Psoas muscle (tissue), 8 donors: ENCODE measurements around the gene HOXC10. TPM values are rescaled to one million over a fixed set of nuclear protein-coding genes. Genes with fewer than 3 reads are reported as not detected.
A peak's percentile ranks its signal among the peaks of the same experiment; 100 is the strongest.

Source experiments
- ATAC-seq, 4 donors: fragments of 200-7000 bp; cut with Tn5 transposase; one replicate each; pipeline ENCODE4 v1.9.1; 2020; ENCODE audit warnings: moderate library complexity in 3 of 4, mild to moderate bottlenecking in 2 of 4
- DNase-seq, 2 donors: peaks; one replicate each; pipeline ENCODE4 v3.0.0-alpha.2; 2020
- H3K27ac ChIP-seq: fragments of 200-600 bp; one replicate; pipeline ENCODE4 v1.8.0; 2022
- H3K27me3 ChIP-seq, 3 donors: fragments of 200-600 bp in 1 of 3; one replicate each; pipeline versions ENCODE4 v1.6.1 to v1.8.0; 2013 to 2022; ENCODE audit warnings: low read length in 2 of 3, mild to moderate bottlenecking in 2 of 3, moderate library complexity in 1 of 3; ENCODE audit not compliant: insufficient read depth in 3 of 3
- H3K36me3 ChIP-seq, 2 donors: fragments of 200-600 bp in 1 of 2; one replicate each; pipeline versions ENCODE4 v1.6.1 to v1.8.0; 2013 to 2022; ENCODE audit warnings: low read depth in 1 of 2, mild to moderate bottlenecking in 1 of 2, moderate library complexity in 1 of 2; ENCODE audit not compliant: insufficient read depth in 1 of 2
- H3K4me1 ChIP-seq: fragments of 200-600 bp; one replicate; pipeline ENCODE4 v1.8.0; 2022
- H3K4me3 ChIP-seq: fragments of 200-600 bp; one replicate; pipeline ENCODE4 v1.8.0; 2022; ENCODE audit warnings: mild to moderate bottlenecking
- H3K9me3 ChIP-seq: fragments of 200-600 bp; one replicate; pipeline ENCODE4 v1.8.0; 2022
- CTCF ChIP-seq: fragments of 200-600 bp; IDR thresholded peaks from one replicate; pipeline ENCODE4 v1.8.0; 2022; ENCODE audit warnings: antibody characterized with exemption
- WGBS, 3 donors: extraction: QIAGEN DNeasy Blood & Tissue Kit; methylation state at CpG; one replicate each; pipeline versions ENCODE4 v1.1.6 to v1.1.7; 2013; 5-methylcytosine and 5-hydroxymethylcytosine counted together
- intact Hi-C, 2 donors: fragments of 100-400 bp; cut with DNase I; formaldehyde crosslinking; loops; one replicate each; pipeline versions ENCODE4 v1.11.0 to v1.14.2; 2022
- polyA plus RNA-seq, 3 donors: library from polyadenylated mRNA; stranded (reverse); fragments of 200-250 nt; gene quantifications; one replicate each; pipeline ENCODE4 v1.2.3, GENCODE V29; 2013
- total RNA-seq, 4 donors: library from RNA; stranded (reverse); fragmentation: NEBNext Ultra II Directional in 2 of 4; extraction: Animal tissue kit (Norgen Biotek cat#: 25700) in 2 of 4; gene quantifications; one replicate each; pipeline versions ENCODE4 v1.2.1 to v1.2.4, GENCODE V29; 2021 to 2023
- donor health status: healthy with polysubstance abuse.
- donor health status: DM: no; HTN: no; CAD: no; lungs with moderate emphysema.
- donor health status: Bipolar disorder and iron deficiency.
- donor health status: healthy.
- donor health status: DM: yes; HTN: yes; CAD: no.
- donor health status: DM: no; HTN: no; CAD: no.
- donor health status: DM: no; HTN: no; CAD: no.
- donor health status: DM: yes; HTN: yes; CAD: no.

HOXC10 gene
- total and polyA plus RNA-seq, 7 donors: 3.0 to 129 (median 62.0) TPM

- Histone ChIP-seq H3K36me3 (no peaks in the 10 kb centered on the region), H3K4me3 (no peak overlapping the region), H3K27me3 (peaks cover 0 to 89% (median 30%) of the 10 kb centered on the region in 3 donors), H3K9me3 (no peaks in the 10 kb centered on the region), H3K27ac (no peak overlapping the region), H3K4me1 (peaks cover 4% of the 10 kb centered on the region)
- DNase-seq (no peak), ATAC-seq (no peak)
- intact Hi-C loops: loop anchor here in 1 of 2 donors (10.0 kb wide), 1 partner anchor 270 kb away; no protein-coding TSS in a partner anchor
- 64 to 67% (median 64%) methylated on average over 2 of the region's 2 CpGs for WGBS, 3 donors
- no peak for TF ChIP-seq CTCF
These were observed 20.6 kb upstream of the HOXC10 start for GRCh38 chr12:53964315-53964713.

- 22 to 35% (median 26%) methylated on average over 18 of the region's 18 CpGs for WGBS, 3 donors
- H3K27ac ChIP-seq: no peak overlapping the region
- TF ChIP-seq CTCF: no peak
- peaks cover 4% of the 10 kb centered on the region for H3K4me1 ChIP-seq
- H3K4me3 ChIP-seq: peak overlapping the region; percentile 42
- H3K27me3 ChIP-seq: peaks cover 0 to 88% (median 30%) of the 10 kb centered on the region in 3 donors
- H3K36me3 ChIP-seq: no peaks in the 10 kb centered on the region
- ATAC-seq (no peak), DNase-seq (peak in 1 of 2 donors; percentile 49)
- no peaks in the 10 kb centered on the region for H3K9me3 ChIP-seq
- intact Hi-C loops: loop anchor here in 1 of 2 donors (5.0 to 10.0 kb wide), 2 partner anchors 173 to 271 kb away; no protein-coding TSS in a partner anchor
These were observed 19.5 kb upstream of the HOXC10 start for GRCh38 chr12:53965281-53966084.

GRCh38 chr12:53966085-53966384, 18.9 kb upstream of the HOXC10 start:
- DNase-seq (no peak), ATAC-seq (no peak)
- TF ChIP-seq CTCF: no peak
- peaks cover 0 to 88% (median 33%) of the 10 kb centered on the region in 3 donors for H3K27me3 ChIP-seq
- H3K36me3 ChIP-seq: no peaks in the 10 kb centered on the region
- no peak overlapping the region for H3K27ac ChIP-seq
- peak overlapping the region; percentile 42 for H3K4me3 ChIP-seq
- no peaks in the 10 kb centered on the region for H3K9me3 ChIP-seq
- H3K4me1 ChIP-seq: peaks cover 4% of the 10 kb centered on the region
- WGBS, 3 donors: 19 to 33% (median 26%) methylated on average over 14 to 15 of the region's 15 CpGs
- intact Hi-C loops: loop anchor here in 1 of 2 donors (5.0 to 10.0 kb wide), 2 partner anchors 174 to 271 kb away; no protein-coding TSS in a partner anchor

- ATAC-seq (peak in 3 of 4 donors; percentile 19), DNase-seq (peak in 1 of 2 donors; percentile 32)
- H3K27me3 ChIP-seq: peaks cover 0 to 87% (median 30%) of the 10 kb centered on the region in 3 donors
- H3K4me3 ChIP-seq: peak overlapping the region; percentile 42
- no peak overlapping the region for H3K27ac ChIP-seq
- intact Hi-C loops: loop anchor here in 1 of 2 donors (5.0 to 10.0 kb wide), 2 partner anchors 174 to 272 kb away; no protein-coding TSS in a partner anchor
- peaks cover 4% of the 10 kb centered on the region for H3K4me1 ChIP-seq
- no peaks in the 10 kb centered on the region for H3K9me3 ChIP-seq
- no peaks in the 10 kb centered on the region for H3K36me3 ChIP-seq
- 45 to 58% (median 47%) methylated on average over 36 of the region's 36 CpGs for WGBS, 3 donors
- no peak for TF ChIP-seq CTCF
These were observed 18.4 kb upstream of the HOXC10 start for GRCh38 chr12:53966385-53967133.
